ENCODE measurements around the gene AK1.

DNA sequence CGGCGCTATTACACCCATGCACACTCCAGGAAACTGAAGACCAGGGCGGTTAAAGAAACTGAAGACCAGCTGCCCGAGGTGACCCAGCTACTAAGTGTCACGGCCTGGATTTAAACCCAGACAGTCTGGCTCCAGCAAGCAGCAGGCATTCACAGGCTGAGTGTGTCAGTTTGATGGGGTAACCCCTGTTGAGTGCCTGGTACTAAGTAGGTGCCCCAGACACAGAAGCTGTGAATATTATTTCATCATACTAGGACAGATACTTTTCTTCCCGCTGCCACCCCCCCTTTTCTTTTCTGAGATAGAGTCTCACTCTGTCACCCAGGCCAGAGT lies 30.3 kb downstream of the AK1 start:
- TF ChIP-seq, protein P1, sequence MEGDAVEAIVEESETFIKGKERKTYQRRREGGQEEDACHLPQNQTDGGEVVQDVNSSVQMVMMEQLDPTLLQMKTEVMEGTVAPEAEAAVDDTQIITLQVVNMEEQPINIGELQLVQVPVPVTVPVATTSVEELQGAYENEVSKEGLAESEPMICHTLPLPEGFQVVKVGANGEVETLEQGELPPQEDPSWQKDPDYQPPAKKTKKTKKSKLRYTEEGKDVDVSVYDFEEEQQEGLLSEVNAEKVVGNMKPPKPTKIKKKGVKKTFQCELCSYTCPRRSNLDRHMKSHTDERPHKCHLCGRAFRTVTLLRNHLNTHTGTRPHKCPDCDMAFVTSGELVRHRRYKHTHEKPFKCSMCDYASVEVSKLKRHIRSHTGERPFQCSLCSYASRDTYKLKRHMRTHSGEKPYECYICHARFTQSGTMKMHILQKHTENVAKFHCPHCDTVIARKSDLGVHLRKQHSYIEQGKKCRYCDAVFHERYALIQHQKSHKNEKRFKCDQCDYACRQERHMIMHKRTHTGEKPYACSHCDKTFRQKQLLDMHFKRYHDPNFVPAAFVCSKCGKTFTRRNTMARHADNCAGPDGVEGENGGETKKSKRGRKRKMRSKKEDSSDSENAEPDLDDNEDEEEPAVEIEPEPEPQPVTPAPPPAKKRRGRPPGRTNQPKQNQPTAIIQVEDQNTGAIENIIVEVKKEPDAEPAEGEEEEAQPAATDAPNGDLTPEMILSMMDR (IDR thresholded peaks at IDR 0.05): no peak
- no peak for TF ChIP-seq EP300 (IDR thresholded peaks at IDR 0.05; ENCODE audit: low read depth)
